B cell (primary cell): ENCODE data around the gene SPRR2E.
"Not testable (repeated sequence)": the region's sequence is repeated elsewhere in the genome, so short reads cannot be mapped to it uniquely, and the experiment has no call there.

Source experiments
- CTCF ChIP-seq: fragments of 200-600 bp; IDR thresholded peaks from one replicate; pipeline ENCODE4 v1.8.0; 2022; ENCODE audit warnings: antibody characterized with exemption, mild to moderate bottlenecking
- EZH2 ChIP-seq: IDR thresholded peaks from 2 replicates; pipeline ENCODE4 v1.6.1; 2012; ENCODE audit warnings: borderline replicate concordance, low read depth, mild to moderate bottlenecking, moderate library complexity, low read length; ENCODE audit not compliant: insufficient read depth, poor library complexity, severe bottlenecking

- not testable (repeated sequence) for TF ChIP-seq CTCF, EZH2
Observed at GRCh38 chr1:153123793-153124192, 29.5 kb upstream of the SPRR2E start.
